WTC11 (cell line): ENCODE results near the gene SART3. TPM values are rescaled to one million over a fixed set of nuclear protein-coding genes. Genes with fewer than 3 reads are reported as not detected.

Experiments
- ATAC-seq: fragments of 200-7000 bp; cut with Tn5 transposase; 2 replicates; pipeline ENCODE4 v1.10.0; 2021; ENCODE audit warnings: mild to moderate bottlenecking, moderate library complexity
- CTCF ChIA-PET: fragments of 300-600 bp; sonication (Branson Sonifier 250); formaldehyde crosslinking; loops from one replicate; lab custom pipeline; 2021; ENCODE audit warnings: antibody characterized with exemption; lab: Charles Lee
- POLR2A ChIA-PET: fragments of 350-600 bp; sonication (Branson Sonifier 250); formaldehyde crosslinking; loops from one replicate; lab custom pipeline; 2021; ENCODE audit warnings: antibody characterized with exemption; lab: Charles Lee
- DNase-seq: peaks from one replicate; pipeline ENCODE4 v3.0.0; 2021; ENCODE audit warnings: low spot score
- H3K27ac Mint-ChIP-seq: 2 replicates; pipeline ENCODE4 v1.8.0; 2021; ENCODE audit warnings: mixed read lengths
- H3K27me3 Mint-ChIP-seq: 2 replicates; pipeline ENCODE4 v1.8.0; 2021; ENCODE audit warnings: low read depth, mild to moderate bottlenecking, moderate library complexity, mixed read lengths
- H3K36me3 Mint-ChIP-seq: 2 replicates; pipeline ENCODE4 v1.8.0; 2021; ENCODE audit warnings: mixed read lengths
- H3K4me1 Mint-ChIP-seq: 2 replicates; pipeline ENCODE4 v1.8.0; 2022; ENCODE audit warnings: mixed read lengths
- H3K4me3 Mint-ChIP-seq: 2 replicates; pipeline ENCODE4 v1.8.0; 2021; ENCODE audit warnings: mild to moderate bottlenecking, moderate library complexity, mixed read lengths
- H3K9me3 Mint-ChIP-seq: 2 replicates; pipeline ENCODE4 v1.8.0; 2021; ENCODE audit warnings: mixed read lengths
- ATF1 ChIP-seq: sonication (generic); formaldehyde crosslinking; IDR thresholded peaks from 2 replicates; pipeline ENCODE4 v1.8.1; 2023; ENCODE audit warnings: mild to moderate bottlenecking, moderate library complexity, missing genetic modification reagents
- E2F4 ChIP-seq: sonication (generic); formaldehyde crosslinking; IDR thresholded peaks from 2 replicates; pipeline ENCODE4 v1.8.1; 2022; ENCODE audit warnings: low read depth, mild to moderate bottlenecking, moderate library complexity, missing genetic modification reagents, borderline replicate concordance
- ELF4 ChIP-seq: sonication (generic); formaldehyde crosslinking; IDR thresholded peaks from 2 replicates; pipeline ENCODE4 v1.8.1; 2022; ENCODE audit warnings: low read depth, mild to moderate bottlenecking, moderate library complexity, missing genetic modification reagents
- EMX1 ChIP-seq: fragments of 250-450 bp; sonication (Bioruptor Pico); IDR thresholded peaks from 2 replicates; pipeline ENCODE4 v1.8.0; 2021; ENCODE audit warnings: mild to moderate bottlenecking
- HMGA2 ChIP-seq: fragments of 250-450 bp; sonication (Bioruptor Pico); IDR thresholded peaks from 2 replicates; pipeline ENCODE4 v1.4.0; 2021; ENCODE audit warnings: mild to moderate bottlenecking, moderate library complexity
- MAX ChIP-seq: sonication (generic); formaldehyde crosslinking; IDR thresholded peaks from 2 replicates; pipeline ENCODE4 v1.8.0; 2022; ENCODE audit warnings: mild to moderate bottlenecking, missing genetic modification reagents
- NFE2L1 ChIP-seq: sonication (generic); formaldehyde crosslinking; IDR thresholded peaks from 2 replicates; pipeline ENCODE4 v1.8.1; 2023; ENCODE audit warnings: missing genetic modification reagents
- RELA ChIP-seq: sonication (generic); formaldehyde crosslinking; IDR thresholded peaks from 2 replicates; pipeline ENCODE4 v1.8.1; 2022; ENCODE audit warnings: missing genetic modification reagents, mild to moderate bottlenecking, borderline replicate concordance
- SMAD3 ChIP-seq: sonication (generic); formaldehyde crosslinking; IDR thresholded peaks from 2 replicates; pipeline ENCODE4 v1.8.0; 2022; ENCODE audit warnings: missing genetic modification reagents, mild to moderate bottlenecking, borderline replicate concordance
- SP1 ChIP-seq: sonication (generic); formaldehyde crosslinking; conservative IDR thresholded peaks from 2 replicates; pipeline ENCODE4 v1.8.1; 2022; ENCODE audit warnings: missing genetic modification reagents
- STAT6 ChIP-seq: sonication (generic); formaldehyde crosslinking; conservative IDR thresholded peaks from 2 replicates; pipeline ENCODE4 v1.8.1; 2023; ENCODE audit warnings: mild to moderate bottlenecking, low read depth, missing genetic modification reagents, moderate library complexity
- TP53 ChIP-seq: sonication (generic); formaldehyde crosslinking; IDR thresholded peaks from 2 replicates; pipeline ENCODE4 v1.8.1; 2023; ENCODE audit warnings: mild to moderate bottlenecking, missing genetic modification reagents
- ZBTB43 ChIP-seq: sonication (generic); formaldehyde crosslinking; IDR thresholded peaks from 2 replicates; pipeline ENCODE4 v1.8.1; 2023; ENCODE audit warnings: mild to moderate bottlenecking, missing genetic modification reagents
- ZNF232 ChIP-seq: sonication (generic); formaldehyde crosslinking; IDR thresholded peaks from 2 replicates; pipeline ENCODE4 v1.8.0; 2022; ENCODE audit warnings: mild to moderate bottlenecking, missing genetic modification reagents
- ZNF281 ChIP-seq: sonication (generic); formaldehyde crosslinking; IDR thresholded peaks from 2 replicates; pipeline ENCODE4 v1.8.0; 2023; ENCODE audit warnings: mild to moderate bottlenecking, missing genetic modification reagents
- ZNF416 ChIP-seq: fragments of 250-450 bp; sonication (Bioruptor Pico); IDR thresholded peaks from 2 replicates; pipeline ENCODE4 v1.9.0; 2021; ENCODE audit warnings: mild to moderate bottlenecking, inconsistent platforms
- ZNF425 ChIP-seq: fragments of 250-450 bp; sonication (Bioruptor Pico); conservative IDR thresholded peaks from 2 replicates; pipeline ENCODE4 v1.9.0; 2021; ENCODE audit warnings: mild to moderate bottlenecking
- total RNA-seq: library from RNA; stranded (reverse); gene quantifications from 3 replicates; pipeline ENCODE4 v1.2.3, GENCODE V29; 2021
- TF ChIP-seq, protein P1 (sequence below): fragments of 250-450 bp; sonication (Bioruptor Pico); IDR thresholded peaks from 2 replicates; pipeline ENCODE4 v1.9.0; 2021; ENCODE audit warnings: mild to moderate bottlenecking
- TF ChIP-seq, protein P2 (sequence below): sonication (generic); formaldehyde crosslinking; IDR thresholded peaks from 2 replicates; pipeline ENCODE4 v1.8.1; 2022; ENCODE audit warnings: low read depth, missing genetic modification reagents, borderline replicate concordance

SART3 gene
- total RNA-seq, 1 experiment from 2014 or later, result 91.2 TPM

DNA sequence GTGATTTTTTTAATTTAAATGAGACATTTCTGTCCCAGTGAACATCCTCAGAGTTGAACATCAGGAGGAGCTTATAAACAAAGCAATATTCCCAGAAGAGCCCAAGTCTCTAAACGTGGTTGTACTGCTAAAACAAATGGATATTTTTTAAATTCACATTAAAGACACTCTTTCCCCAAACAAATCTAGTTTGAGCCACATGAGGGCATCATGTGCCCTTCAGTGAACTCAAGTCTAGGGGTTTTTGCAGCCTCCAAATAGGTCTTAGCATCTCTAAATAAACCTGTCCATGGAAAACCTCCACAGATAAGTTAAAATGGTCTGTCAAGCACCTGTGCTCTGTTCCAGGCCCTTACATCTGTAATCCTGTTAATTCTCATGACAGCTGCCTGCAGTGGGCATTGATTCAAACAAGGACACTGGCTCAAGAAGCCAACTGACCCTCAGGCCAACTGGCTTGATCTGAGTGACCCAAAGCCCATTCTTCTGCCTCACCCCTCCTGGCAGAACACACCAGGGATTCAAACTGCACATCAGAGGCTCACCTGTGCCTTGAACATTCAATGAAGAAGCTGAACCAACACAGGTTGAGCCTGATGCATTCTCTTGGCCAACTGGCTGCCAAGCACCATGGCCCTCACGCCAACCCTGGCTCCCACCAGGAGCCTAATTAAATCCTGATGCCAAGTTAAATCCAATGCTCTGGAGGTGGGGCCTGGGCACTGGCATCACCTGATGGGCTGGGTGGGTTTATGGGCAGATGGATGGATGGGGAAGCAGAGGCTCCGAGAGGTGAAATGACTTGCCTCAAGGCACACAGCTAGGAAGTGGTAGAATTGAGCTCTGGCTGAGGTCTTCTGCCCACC lies 10.0 kb upstream of the SART3 start:
- H3K9me3 Mint-ChIP-seq, result no peaks in the 10 kb centered on the region
- POLR2A ChIA-PET, result interaction anchor here (0.5 kb wide), 1 partner anchor 48 kb away, joined by 10 read pairs; no protein-coding TSS in a partner anchor
- CTCF ChIA-PET, result interaction anchor here (0.6 to 3.9 kb wide), 10 partner anchors 9 to 380 kb away, joined by 3 to 31 read pairs (median 4); partner anchors contain the start of genes ISCU and TMEM119
- no peak for TF ChIP-seq ZNF416 (CRISPR knock-in tag)
- no peak for TF ChIP-seq ATF1 (CRISPR knock-in tag)
- TF ChIP-seq ZBTB43 (CRISPR knock-in tag), result no peak
- no peak for TF ChIP-seq SMAD3
- no peak for TF ChIP-seq ELF4 (CRISPR knock-in tag)
- no peak for TF ChIP-seq E2F4 (CRISPR knock-in tag)
- no peak for TF ChIP-seq MAX (CRISPR knock-in tag)
- TF ChIP-seq EMX1, result no peak
- no peak for TF ChIP-seq TP53 (CRISPR knock-in tag)
- TF ChIP-seq RELA, result no peak
- TF ChIP-seq ZNF281 (CRISPR knock-in tag), result no peak
- TF ChIP-seq SP1 (CRISPR knock-in tag), result no peak
- TF ChIP-seq STAT6 (CRISPR knock-in tag), result no peak
- TF ChIP-seq, protein P1, sequence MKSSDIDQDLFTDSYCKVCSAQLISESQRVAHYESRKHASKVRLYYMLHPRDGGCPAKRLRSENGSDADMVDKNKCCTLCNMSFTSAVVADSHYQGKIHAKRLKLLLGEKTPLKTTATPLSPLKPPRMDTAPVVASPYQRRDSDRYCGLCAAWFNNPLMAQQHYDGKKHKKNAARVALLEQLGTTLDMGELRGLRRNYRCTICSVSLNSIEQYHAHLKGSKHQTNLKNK (CRISPR knock-in tag), result no peak
- no peak for TF ChIP-seq ZNF425 (CRISPR knock-in tag)
- TF ChIP-seq, protein P2, sequence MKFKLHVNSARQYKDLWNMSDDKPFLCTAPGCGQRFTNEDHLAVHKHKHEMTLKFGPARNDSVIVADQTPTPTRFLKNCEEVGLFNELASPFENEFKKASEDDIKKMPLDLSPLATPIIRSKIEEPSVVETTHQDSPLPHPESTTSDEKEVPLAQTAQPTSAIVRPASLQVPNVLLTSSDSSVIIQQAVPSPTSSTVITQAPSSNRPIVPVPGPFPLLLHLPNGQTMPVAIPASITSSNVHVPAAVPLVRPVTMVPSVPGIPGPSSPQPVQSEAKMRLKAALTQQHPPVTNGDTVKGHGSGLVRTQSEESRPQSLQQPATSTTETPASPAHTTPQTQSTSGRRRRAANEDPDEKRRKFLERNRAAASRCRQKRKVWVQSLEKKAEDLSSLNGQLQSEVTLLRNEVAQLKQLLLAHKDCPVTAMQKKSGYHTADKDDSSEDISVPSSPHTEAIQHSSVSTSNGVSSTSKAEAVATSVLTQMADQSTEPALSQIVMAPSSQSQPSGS, result no peak
- TF ChIP-seq ZNF232 (CRISPR knock-in tag), result no peak
- no peak for TF ChIP-seq NFE2L1
- TF ChIP-seq HMGA2 (CRISPR knock-in tag), result no peak
- H3K27ac Mint-ChIP-seq, result no peak overlapping the region
- ATAC-seq (peak; percentile 50; the same call in 1 of the 2 replicates), DNase-seq (no peak)
- H3K4me3 Mint-ChIP-seq, result no peak overlapping the region
- no peaks in the 10 kb centered on the region for H3K4me1 Mint-ChIP-seq
- H3K36me3 Mint-ChIP-seq, result peaks cover 30% of the 10 kb centered on the region
- no peaks in the 10 kb centered on the region for H3K27me3 Mint-ChIP-seq
